HepG2 (cell line): ENCODE measurements around the gene TMEM141. TPM values are rescaled to one million over a fixed set of nuclear protein-coding genes. Genes with fewer than 3 reads are reported as not detected.

ENCODE experiments used
- AGO1 ChIP-seq: fragments of 200-400 bp; formaldehyde crosslinking; IDR thresholded peaks from 2 replicates; pipeline ENCODE4 v1.6.1; 2017; ENCODE audit warnings: mild to moderate bottlenecking, low read depth, low read length, moderate library complexity; ENCODE audit not compliant: poor library complexity, severe bottlenecking
- BHLHE40 ChIP-seq: IDR thresholded peaks from 2 replicates; pipeline ENCODE4 v1.6.1; 2011; ENCODE audit warnings: low read length, improper control_type of control experiment
- CBX5 ChIP-seq: sonication (generic); formaldehyde crosslinking; IDR thresholded peaks from 2 replicates; pipeline ENCODE4 v1.4.0; 2020; ENCODE audit warnings: missing genetic modification reagents, borderline replicate concordance
- HNRNPL ChIP-seq: fragments of 200-400 bp; formaldehyde crosslinking; IDR thresholded peaks from 2 replicates; pipeline ENCODE4 v1.6.1; 2017; ENCODE audit warnings: mild to moderate bottlenecking, low read depth, low read length
- KDM2A ChIP-seq: sonication (generic); formaldehyde crosslinking; IDR thresholded peaks from 2 replicates; pipeline ENCODE4 v1.4.0; 2020; ENCODE audit warnings: low read depth, missing genetic modification reagents, borderline replicate concordance
- MEIS1 ChIP-seq: sonication (generic); formaldehyde crosslinking; IDR thresholded peaks from 2 replicates; pipeline ENCODE4 v1.9.0; 2021; ENCODE audit warnings: mild to moderate bottlenecking, missing genetic modification reagents, moderate library complexity, borderline replicate concordance
- NFKB2 ChIP-seq: sonication (generic); formaldehyde crosslinking; IDR thresholded peaks from 2 replicates; pipeline ENCODE4 v1.4.0; 2020; ENCODE audit warnings: missing genetic modification reagents, borderline replicate concordance
- POGZ ChIP-seq: sonication (generic); formaldehyde crosslinking; IDR thresholded peaks from 2 replicates; pipeline ENCODE4 v1.4.0; 2020; ENCODE audit warnings: mild to moderate bottlenecking, missing genetic modification reagents
- RFXAP ChIP-seq: sonication (generic); formaldehyde crosslinking; IDR thresholded peaks from 2 replicates; pipeline ENCODE4 v1.4.0; 2020; ENCODE audit warnings: missing genetic modification reagents, borderline replicate concordance
- ZNF274 ChIP-seq: sonication (generic); formaldehyde crosslinking; IDR thresholded peaks from 2 replicates; pipeline ENCODE4 v1.5.1; 2020; ENCODE audit warnings: mild to moderate bottlenecking, missing genetic modification reagents
- ZSCAN21 ChIP-seq: sonication (generic); formaldehyde crosslinking; IDR thresholded peaks from 2 replicates; pipeline ENCODE4 v1.8.0; 2022; ENCODE audit warnings: mild to moderate bottlenecking, missing genetic modification reagents, moderate library complexity, borderline replicate concordance
- ZSCAN25 ChIP-seq: sonication (generic); formaldehyde crosslinking; IDR thresholded peaks from 2 replicates; pipeline ENCODE4 v1.8.0; 2022; ENCODE audit warnings: mild to moderate bottlenecking, missing genetic modification reagents
- polyA plus RNA-seq, 8 experiments: library from polyadenylated mRNA; depleted of rRNA in 3 of 8; stranded (reverse) in 7 of 8; unstranded in 1 of 8; fragments of >200 nt; fragmentation: Illumina TruSeq in 4 of 8; extraction: Trizol in 4 of 8; gene quantifications; 2 replicates each; pipeline versions ENCODE4 v1.2.1 to v1.2.3, GENCODE V29; 2011 to 2016; ENCODE audit warnings: low read depth in 4 of 8, missing spikeins in 1 of 8, mixed read lengths in 1 of 8; ENCODE audit not compliant: insufficient read depth in 1 of 8
- total RNA-seq, 5 experiments: library from RNA; depleted of rRNA; stranded (reverse); fragments of >200 nt; fragmentation: Illumina TruSeq; extraction: Trizol; gene quantifications; 2 replicates each; pipeline ENCODE4 v1.2.3, GENCODE V29; 2016; ENCODE audit warnings: low read depth in 1 of 5
- TF ChIP-seq, protein P1 (sequence below): sonication (generic); formaldehyde crosslinking; IDR thresholded peaks from 2 replicates; pipeline ENCODE4 v1.8.0; 2022; ENCODE audit warnings: mild to moderate bottlenecking, missing genetic modification reagents, moderate library complexity
- TF ChIP-seq, protein P2 (sequence below): sonication (generic); formaldehyde crosslinking; IDR thresholded peaks from 2 replicates; pipeline ENCODE4 v1.4.0; 2020; ENCODE audit warnings: missing genetic modification reagents
- TF ChIP-seq, protein P3 (sequence below): IDR thresholded peaks from 2 replicates; pipeline ENCODE4 v1.6.1; 2016; ENCODE audit warnings: missing compliant biosample characterization, missing genetic modification reagents, borderline replicate concordance
- TF ChIP-seq, protein P4 (sequence below): sonication (generic); formaldehyde crosslinking; IDR thresholded peaks from 2 replicates; pipeline ENCODE4 v1.4.0; 2020; ENCODE audit warnings: missing genetic modification reagents
- TF ChIP-seq, protein P5 (sequence below): sonication (generic); formaldehyde crosslinking; IDR thresholded peaks from 2 replicates; pipeline ENCODE4 v1.5.0; 2020; ENCODE audit warnings: mild to moderate bottlenecking, missing genetic modification reagents, moderate library complexity
- TF ChIP-seq, protein P6 (sequence below): sonication (generic); formaldehyde crosslinking; IDR thresholded peaks from 2 replicates; pipeline ENCODE4 v1.4.0; 2020; ENCODE audit warnings: missing genetic modification reagents, low read depth, mild to moderate bottlenecking, borderline replicate concordance

TMEM141 gene
- total and polyA plus RNA-seq, 2 of the 13 experiments (the other 11 are each of a cell fraction or from before 2014, with no cell fraction given) = 81.0 to 202 TPM

DNA sequence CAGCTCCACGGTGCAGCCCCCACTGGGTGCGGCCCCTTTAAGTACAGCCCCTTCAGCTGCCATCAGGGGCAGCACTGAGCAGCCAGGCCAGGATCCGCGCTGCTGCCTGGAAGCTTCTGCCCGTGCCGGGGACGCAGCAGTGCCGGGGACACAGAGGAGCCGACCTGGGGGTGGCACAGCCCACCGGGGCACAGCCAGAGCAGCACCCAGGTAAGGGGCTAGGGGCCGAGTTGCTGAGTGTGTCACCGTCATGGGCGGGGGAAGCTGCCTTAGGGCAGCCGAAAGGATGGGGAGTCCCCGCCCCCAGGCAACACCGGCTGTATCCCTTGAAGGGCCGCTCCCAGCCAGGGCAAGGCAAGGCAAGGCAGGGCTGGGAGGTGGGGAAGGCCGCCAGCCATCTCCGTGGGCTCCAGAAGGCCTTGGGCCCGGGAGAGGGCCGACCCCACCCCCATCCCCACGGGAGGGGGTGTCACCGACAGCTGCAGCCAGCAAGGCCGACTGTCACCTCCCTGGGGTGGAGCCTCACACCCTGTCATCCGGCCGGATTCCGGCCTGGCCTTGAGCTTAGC, 51.3 kb downstream of the TMEM141 start, which contains the start of gene AJM1 (continued):
- TF ChIP-seq NFKB2 (CRISPR knock-in tag) (0 out of 2 replicates have a peak, but pooled peaks have one; percentile 16), BHLHE40 (peak; percentile 59; the same call in 1 of the 2 replicates), ZSCAN21 (CRISPR knock-in tag) (peak; percentile 43; the same call in 1 of the 2 replicates), HNRNPL (peak; percentile 82; the same call in 1 of the 2 replicates), KDM2A (CRISPR knock-in tag) (peak; percentile 97), AGO1 (peak; percentile 97), CBX5 (CRISPR knock-in tag) (0 out of 2 replicates have a peak, but pooled peaks have one; percentile 35), RFXAP (CRISPR knock-in tag) (0 out of 2 replicates have a peak, but pooled peaks have one; percentile 55), MEIS1 (CRISPR knock-in tag) (peak; percentile 89), POGZ (CRISPR knock-in tag) (peak; percentile 53; the same call in 1 of the 2 replicates), ZSCAN25 (0 out of 2 replicates have a peak, but pooled peaks have one; percentile 20), ZNF274 (CRISPR knock-in tag) (peak; percentile 65; the same call in 1 of the 2 replicates)
- TF ChIP-seq, protein P1, sequence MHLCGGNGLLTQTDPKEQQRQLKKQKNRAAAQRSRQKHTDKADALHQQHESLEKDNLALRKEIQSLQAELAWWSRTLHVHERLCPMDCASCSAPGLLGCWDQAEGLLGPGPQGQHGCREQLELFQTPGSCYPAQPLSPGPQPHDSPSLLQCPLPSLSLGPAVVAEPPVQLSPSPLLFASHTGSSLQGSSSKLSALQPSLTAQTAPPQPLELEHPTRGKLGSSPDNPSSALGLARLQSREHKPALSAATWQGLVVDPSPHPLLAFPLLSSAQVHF (CRISPR knock-in tag) = 0 out of 2 replicates have a peak, but pooled peaks have one; percentile 58
- TF ChIP-seq, protein P2, sequence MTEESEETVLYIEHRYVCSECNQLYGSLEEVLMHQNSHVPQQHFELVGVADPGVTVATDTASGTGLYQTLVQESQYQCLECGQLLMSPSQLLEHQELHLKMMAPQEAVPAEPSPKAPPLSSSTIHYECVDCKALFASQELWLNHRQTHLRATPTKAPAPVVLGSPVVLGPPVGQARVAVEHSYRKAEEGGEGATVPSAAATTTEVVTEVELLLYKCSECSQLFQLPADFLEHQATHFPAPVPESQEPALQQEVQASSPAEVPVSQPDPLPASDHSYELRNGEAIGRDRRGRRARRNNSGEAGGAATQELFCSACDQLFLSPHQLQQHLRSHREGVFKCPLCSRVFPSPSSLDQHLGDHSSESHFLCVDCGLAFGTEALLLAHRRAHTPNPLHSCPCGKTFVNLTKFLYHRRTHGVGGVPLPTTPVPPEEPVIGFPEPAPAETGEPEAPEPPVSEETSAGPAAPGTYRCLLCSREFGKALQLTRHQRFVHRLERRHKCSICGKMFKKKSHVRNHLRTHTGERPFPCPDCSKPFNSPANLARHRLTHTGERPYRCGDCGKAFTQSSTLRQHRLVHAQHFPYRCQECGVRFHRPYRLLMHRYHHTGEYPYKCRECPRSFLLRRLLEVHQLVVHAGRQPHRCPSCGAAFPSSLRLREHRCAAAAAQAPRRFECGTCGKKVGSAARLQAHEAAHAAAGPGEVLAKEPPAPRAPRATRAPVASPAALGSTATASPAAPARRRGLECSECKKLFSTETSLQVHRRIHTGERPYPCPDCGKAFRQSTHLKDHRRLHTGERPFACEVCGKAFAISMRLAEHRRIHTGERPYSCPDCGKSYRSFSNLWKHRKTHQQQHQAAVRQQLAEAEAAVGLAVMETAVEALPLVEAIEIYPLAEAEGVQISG (CRISPR knock-in tag) = 0 out of 2 replicates have a peak, but pooled peaks have one; percentile 33
- TF ChIP-seq, protein P3, sequence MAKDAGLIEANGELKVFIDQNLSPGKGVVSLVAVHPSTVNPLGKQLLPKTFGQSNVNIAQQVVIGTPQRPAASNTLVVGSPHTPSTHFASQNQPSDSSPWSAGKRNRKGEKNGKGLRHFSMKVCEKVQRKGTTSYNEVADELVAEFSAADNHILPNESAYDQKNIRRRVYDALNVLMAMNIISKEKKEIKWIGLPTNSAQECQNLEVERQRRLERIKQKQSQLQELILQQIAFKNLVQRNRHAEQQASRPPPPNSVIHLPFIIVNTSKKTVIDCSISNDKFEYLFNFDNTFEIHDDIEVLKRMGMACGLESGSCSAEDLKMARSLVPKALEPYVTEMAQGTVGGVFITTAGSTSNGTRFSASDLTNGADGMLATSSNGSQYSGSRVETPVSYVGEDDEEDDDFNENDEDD (CRISPR knock-in tag) = peak; percentile 23; the same call in 1 of the 2 replicates
- TF ChIP-seq, protein P4, sequence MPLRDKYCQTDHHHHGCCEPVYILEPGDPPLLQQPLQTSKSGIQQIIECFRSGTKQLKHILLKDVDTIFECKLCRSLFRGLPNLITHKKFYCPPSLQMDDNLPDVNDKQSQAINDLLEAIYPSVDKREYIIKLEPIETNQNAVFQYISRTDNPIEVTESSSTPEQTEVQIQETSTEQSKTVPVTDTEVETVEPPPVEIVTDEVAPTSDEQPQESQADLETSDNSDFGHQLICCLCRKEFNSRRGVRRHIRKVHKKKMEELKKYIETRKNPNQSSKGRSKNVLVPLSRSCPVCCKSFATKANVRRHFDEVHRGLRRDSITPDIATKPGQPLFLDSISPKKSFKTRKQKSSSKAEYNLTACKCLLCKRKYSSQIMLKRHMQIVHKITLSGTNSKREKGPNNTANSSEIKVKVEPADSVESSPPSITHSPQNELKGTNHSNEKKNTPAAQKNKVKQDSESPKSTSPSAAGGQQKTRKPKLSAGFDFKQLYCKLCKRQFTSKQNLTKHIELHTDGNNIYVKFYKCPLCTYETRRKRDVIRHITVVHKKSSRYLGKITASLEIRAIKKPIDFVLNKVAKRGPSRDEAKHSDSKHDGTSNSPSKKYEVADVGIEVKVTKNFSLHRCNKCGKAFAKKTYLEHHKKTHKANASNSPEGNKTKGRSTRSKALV = 0 out of 2 replicates have a peak, but pooled peaks have one; percentile 33
- TF ChIP-seq, protein P5, sequence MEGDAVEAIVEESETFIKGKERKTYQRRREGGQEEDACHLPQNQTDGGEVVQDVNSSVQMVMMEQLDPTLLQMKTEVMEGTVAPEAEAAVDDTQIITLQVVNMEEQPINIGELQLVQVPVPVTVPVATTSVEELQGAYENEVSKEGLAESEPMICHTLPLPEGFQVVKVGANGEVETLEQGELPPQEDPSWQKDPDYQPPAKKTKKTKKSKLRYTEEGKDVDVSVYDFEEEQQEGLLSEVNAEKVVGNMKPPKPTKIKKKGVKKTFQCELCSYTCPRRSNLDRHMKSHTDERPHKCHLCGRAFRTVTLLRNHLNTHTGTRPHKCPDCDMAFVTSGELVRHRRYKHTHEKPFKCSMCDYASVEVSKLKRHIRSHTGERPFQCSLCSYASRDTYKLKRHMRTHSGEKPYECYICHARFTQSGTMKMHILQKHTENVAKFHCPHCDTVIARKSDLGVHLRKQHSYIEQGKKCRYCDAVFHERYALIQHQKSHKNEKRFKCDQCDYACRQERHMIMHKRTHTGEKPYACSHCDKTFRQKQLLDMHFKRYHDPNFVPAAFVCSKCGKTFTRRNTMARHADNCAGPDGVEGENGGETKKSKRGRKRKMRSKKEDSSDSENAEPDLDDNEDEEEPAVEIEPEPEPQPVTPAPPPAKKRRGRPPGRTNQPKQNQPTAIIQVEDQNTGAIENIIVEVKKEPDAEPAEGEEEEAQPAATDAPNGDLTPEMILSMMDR = peak; percentile 90
- TF ChIP-seq, protein P6, sequence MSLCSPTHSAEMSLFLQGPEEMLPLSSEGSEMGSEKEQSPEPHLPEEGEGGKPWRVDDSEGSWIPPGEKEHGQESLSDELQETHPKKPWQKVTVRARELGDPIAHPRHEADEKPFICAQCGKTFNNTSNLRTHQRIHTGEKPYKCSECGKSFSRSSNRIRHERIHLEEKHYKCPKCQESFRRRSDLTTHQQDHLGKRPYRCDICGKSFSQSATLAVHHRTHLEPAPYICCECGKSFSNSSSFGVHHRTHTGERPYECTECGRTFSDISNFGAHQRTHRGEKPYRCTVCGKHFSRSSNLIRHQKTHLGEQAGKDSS (CRISPR knock-in tag) = peak; percentile 14; the same call in 1 of the 2 replicates
